HL-60 (cell line): ENCODE data around the gene BCHE.

ENCODE experiments used
- CTCF ChIP-seq: IDR thresholded peaks from one replicate; pipeline ENCODE4 v1.5.1; 2011; ENCODE audit warnings: low read length, control low read depth, inconsistent platforms; ENCODE audit not compliant: insufficient read depth
- GABPA ChIP-seq: IDR thresholded peaks from 2 replicates; pipeline ENCODE4 v1.6.1; 2012; ENCODE audit warnings: low read depth
- POLR2AphosphoS5 ChIP-seq: IDR thresholded peaks from 2 replicates; pipeline ENCODE4 v1.6.1; 2012; ENCODE audit warnings: low read depth
- REST ChIP-seq: IDR thresholded peaks from 2 replicates; pipeline ENCODE4 v1.6.1; 2012; ENCODE audit warnings: low read depth; ENCODE audit not compliant: insufficient replicate concordance

- TF ChIP-seq CTCF = no peak
- TF ChIP-seq GABPA = no peak
- no peak for TF ChIP-seq REST
- TF ChIP-seq POLR2AphosphoS5 = no peak
Observed at GRCh38 chr3:165784337-165784736, 52.9 kb downstream of the BCHE start.
